Activated T-helper 2 cell treated with anti-CD3 and anti-CD28 coated beads, Interferon-gamma antibody, Interleukin-2, Interleukin-4, amounts not matched to agents 10 μg/mL and 5 μg/mL and 100 μg/mL, durations not matched to agents 14 hours and 24 hours and 36 hours (primary cell): ENCODE measurements around the gene GRID1. TPM values are rescaled to one million over a fixed set of nuclear protein-coding genes. Genes with fewer than 3 reads are reported as not detected.

Experiments used
- DNase-seq: peaks from one replicate; pipeline ENCODE4 v3.0.0; 2021; ENCODE audit warnings: low spot score
- H3K27ac Mint-ChIP-seq: one replicate; pipeline ENCODE4 v1.8.0; 2021; ENCODE audit warnings: mixed read lengths
- H3K27me3 Mint-ChIP-seq: one replicate; pipeline ENCODE4 v1.8.0; 2021; ENCODE audit warnings: low read depth, mixed read lengths
- H3K36me3 Mint-ChIP-seq: one replicate; pipeline ENCODE4 v1.8.0; 2021; ENCODE audit warnings: low read depth, mixed read lengths
- H3K4me1 Mint-ChIP-seq: one replicate; pipeline ENCODE4 v1.8.0; 2021; ENCODE audit warnings: low read depth, mixed read lengths
- H3K4me3 Mint-ChIP-seq: one replicate; pipeline ENCODE4 v1.8.0; 2021; ENCODE audit warnings: low read depth, mild to moderate bottlenecking, moderate library complexity, mixed read lengths
- H3K9me3 Mint-ChIP-seq: one replicate; pipeline ENCODE4 v1.8.0; 2021; ENCODE audit warnings: mixed read lengths
- intact Hi-C: fragments of 100-400 bp; cut with micrococcal nuclease; formaldehyde crosslinking; loops from one replicate; pipeline ENCODE4 v1.15.1; 2023
- total RNA-seq: library from RNA; stranded (reverse); gene quantifications from 2 replicates; pipeline ENCODE4 v1.2.3, GENCODE V29; 2022

The GRID1 gene
- total RNA-seq, 1 donor from 2014 or later = not detected

DNA sequence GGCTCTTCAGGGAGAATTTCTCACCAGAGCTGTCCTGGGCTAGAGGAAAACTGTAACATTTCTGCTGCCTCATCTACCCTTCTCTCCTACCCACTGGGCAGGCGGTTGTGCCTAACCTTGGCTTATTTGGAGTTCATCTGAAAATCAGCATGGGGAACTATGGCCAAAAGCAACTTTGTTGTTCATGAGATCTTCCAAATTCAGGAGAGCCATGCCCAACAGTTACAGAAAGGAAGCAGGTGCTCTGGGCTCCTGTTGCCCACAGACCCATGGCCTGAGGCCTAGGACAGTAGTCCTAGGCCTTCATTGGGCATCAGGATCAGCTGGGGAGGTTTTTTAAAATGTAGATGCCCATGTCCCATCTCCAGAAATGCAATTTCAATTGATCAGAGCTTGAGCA, 85.2 kb downstream of the GRID1 start:
- Mint-ChIP-seq H3K9me3 (peaks cover 8% of the 10 kb centered on the region), H3K27ac (no peak overlapping the region), H3K4me3 (no peak overlapping the region), H3K36me3 (no peaks in the 10 kb centered on the region), H3K27me3 (peaks cover 3% of the 10 kb centered on the region), H3K4me1 (no peaks in the 10 kb centered on the region)
- intact Hi-C loops = no loop called here
- no peak for DNase-seq

DNA sequence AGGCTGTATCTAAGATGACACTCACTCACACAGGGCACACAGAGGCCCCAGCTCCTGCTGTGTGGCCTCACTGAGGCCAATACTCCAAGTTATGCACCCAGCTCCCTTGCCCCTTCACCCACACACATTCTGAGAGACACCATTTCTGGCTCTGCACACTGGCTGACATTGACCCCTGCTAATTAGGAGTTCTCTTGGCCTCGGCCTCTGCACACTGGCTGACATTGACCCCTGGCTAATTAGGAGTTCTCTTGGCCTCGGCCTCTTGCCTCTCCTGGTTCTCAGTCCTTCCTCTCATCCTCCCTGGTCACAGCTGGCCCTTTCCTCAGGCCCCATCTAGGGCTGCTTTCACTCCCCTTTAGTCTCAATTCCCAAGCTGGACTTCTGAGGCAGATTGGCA, 97.3 kb downstream of the GRID1 start:
- intact Hi-C loops = no loop called here
- no peak overlapping the region for H3K27ac Mint-ChIP-seq
- no peak overlapping the region for H3K4me3 Mint-ChIP-seq
- no peaks in the 10 kb centered on the region for H3K27me3 Mint-ChIP-seq
- H3K9me3 Mint-ChIP-seq = peaks cover 3% of the 10 kb centered on the region
- DNase-seq = no peak
- no peaks in the 10 kb centered on the region for H3K36me3 Mint-ChIP-seq
- H3K4me1 Mint-ChIP-seq = no peaks in the 10 kb centered on the region

DNA sequence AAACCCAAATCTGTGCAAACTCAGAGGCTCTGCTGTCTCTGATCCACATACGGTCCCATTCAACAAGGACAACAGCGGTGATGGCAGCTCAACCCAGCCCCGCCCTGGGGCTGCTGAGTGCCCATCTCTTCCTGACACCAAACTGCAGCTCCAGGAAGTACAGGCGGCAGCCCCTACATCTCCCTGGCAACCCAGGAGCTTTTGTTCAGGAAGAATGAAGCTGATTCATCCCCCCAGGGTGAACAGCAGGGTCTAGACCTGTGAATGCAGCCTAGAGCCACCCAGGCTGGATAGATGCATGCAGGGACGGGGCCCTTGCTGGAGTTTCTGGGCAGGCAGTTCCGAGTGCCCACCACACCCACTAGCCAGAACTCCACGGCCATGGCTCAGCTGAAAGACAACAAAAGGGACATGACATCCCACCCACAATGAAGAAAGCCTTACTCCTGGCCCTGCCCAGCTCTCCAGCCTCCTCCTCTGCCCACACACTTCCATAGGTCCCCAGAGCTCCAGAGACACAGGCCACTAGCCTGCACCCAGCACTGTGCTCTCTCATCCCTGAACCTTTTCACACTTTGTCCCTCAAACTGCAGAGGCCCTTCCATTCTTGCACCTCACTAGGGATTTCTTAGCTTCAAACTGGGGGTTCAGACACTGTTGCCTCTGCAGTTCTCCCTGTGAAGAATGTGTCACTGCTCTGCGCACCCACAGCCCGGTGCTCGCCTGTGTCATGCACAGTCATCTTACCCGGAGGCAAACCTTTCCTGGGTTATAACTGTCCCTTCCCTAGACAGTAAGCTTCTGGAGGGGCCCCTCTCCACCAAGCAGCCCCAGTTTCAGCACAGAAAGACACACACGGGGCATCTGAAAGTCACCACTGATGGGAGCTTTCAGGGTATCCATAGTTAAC, 99.1 kb downstream of the GRID1 start:
- intact Hi-C loops = no loop called here
- H3K36me3 Mint-ChIP-seq = no peaks in the 10 kb centered on the region
- H3K4me1 Mint-ChIP-seq = no peaks in the 10 kb centered on the region
- no peak overlapping the region for H3K27ac Mint-ChIP-seq
- peaks cover 7% of the 10 kb centered on the region for H3K27me3 Mint-ChIP-seq
- no peak for DNase-seq
- H3K4me3 Mint-ChIP-seq = no peak overlapping the region
- peaks cover 3% of the 10 kb centered on the region for H3K9me3 Mint-ChIP-seq

GRCh38 chr10:86266446-86267242, 100.0 kb downstream of the GRID1 start:
- Mint-ChIP-seq H3K27ac (no peak overlapping the region), H3K4me3 (no peak overlapping the region), H3K27me3 (peaks cover 8% of the 10 kb centered on the region), H3K36me3 (no peaks in the 10 kb centered on the region), H3K9me3 (peaks cover 3% of the 10 kb centered on the region), H3K4me1 (no peaks in the 10 kb centered on the region)
- intact Hi-C loops = no loop called here
- DNase-seq = no peak

DNA sequence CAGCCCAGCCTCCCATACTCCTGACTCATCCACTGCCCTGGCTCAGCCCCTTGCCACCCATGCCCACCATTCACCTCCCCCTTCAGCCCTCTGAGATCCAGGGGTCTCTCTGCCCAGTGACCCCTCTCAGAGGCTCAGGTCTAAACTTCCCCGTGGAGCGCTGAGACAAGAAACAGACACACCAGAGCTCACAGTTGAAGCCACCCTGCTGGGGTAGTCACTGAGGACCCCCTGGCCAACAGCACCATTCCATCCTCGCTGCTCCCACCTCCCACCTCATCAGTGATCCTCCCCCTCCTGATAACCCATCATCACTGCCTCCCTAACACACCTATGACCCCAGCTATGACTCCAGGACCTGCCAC, 100.7 kb downstream of the GRID1 start:
- H3K36me3 Mint-ChIP-seq = no peaks in the 10 kb centered on the region
- no peaks in the 10 kb centered on the region for H3K4me1 Mint-ChIP-seq
- H3K4me3 Mint-ChIP-seq = no peak overlapping the region
- intact Hi-C loops = no loop called here
- no peak for DNase-seq
- H3K27me3 Mint-ChIP-seq = peaks cover 8% of the 10 kb centered on the region
- H3K27ac Mint-ChIP-seq = no peak overlapping the region
- H3K9me3 Mint-ChIP-seq = no peaks in the 10 kb centered on the region

- Mint-ChIP-seq H3K27ac (no peak overlapping the region), H3K9me3 (no peaks in the 10 kb centered on the region), H3K27me3 (peaks cover 10% of the 10 kb centered on the region), H3K36me3 (no peaks in the 10 kb centered on the region), H3K4me3 (no peak overlapping the region), H3K4me1 (no peaks in the 10 kb centered on the region)
- intact Hi-C loops = no loop called here
- DNase-seq = no peak
Measured at GRCh38 chr10:86265236-86265894, 101.2 kb downstream of the GRID1 start.

- no peaks in the 10 kb centered on the region for H3K4me1 Mint-ChIP-seq
- H3K27me3 Mint-ChIP-seq = peaks cover 11% of the 10 kb centered on the region
- intact Hi-C loops = no loop called here
- no peak overlapping the region for H3K4me3 Mint-ChIP-seq
- H3K9me3 Mint-ChIP-seq = no peaks in the 10 kb centered on the region
- H3K36me3 Mint-ChIP-seq = no peaks in the 10 kb centered on the region
- no peak for DNase-seq
- H3K27ac Mint-ChIP-seq = no peak overlapping the region
Measured at GRCh38 chr10:86264481-86265231, 101.9 kb downstream of the GRID1 start.

DNA sequence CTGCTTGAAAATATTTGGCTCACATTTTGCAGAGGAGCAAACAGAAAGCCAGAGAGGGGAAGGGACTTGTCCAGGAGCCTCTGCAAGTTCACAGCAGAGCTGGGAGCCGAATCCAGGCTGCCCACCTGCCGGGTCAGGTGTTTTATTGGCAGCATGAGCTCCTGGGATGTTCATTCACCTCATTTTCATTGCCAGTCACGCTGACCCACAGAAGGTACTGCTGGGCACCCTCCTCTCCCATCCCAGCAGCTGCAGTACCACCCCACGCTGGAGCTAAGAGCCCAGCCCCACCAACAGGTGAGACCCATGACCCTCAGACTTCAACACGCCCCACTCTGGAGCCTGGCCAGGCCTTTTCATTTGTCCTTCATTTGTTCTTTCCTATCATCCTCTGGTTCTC, 102.7 kb downstream of the GRID1 start:
- Mint-ChIP-seq H3K4me1 (no peaks in the 10 kb centered on the region), H3K9me3 (no peaks in the 10 kb centered on the region), H3K27me3 (peaks cover 11% of the 10 kb centered on the region), H3K4me3 (no peak overlapping the region), H3K36me3 (no peaks in the 10 kb centered on the region), H3K27ac (no peak overlapping the region)
- intact Hi-C loops = no loop called here
- DNase-seq = no peak

- intact Hi-C loops = no loop called here
- Mint-ChIP-seq H3K4me3 (no peak overlapping the region), H3K27me3 (peaks cover 11% of the 10 kb centered on the region), H3K36me3 (no peaks in the 10 kb centered on the region), H3K27ac (no peak overlapping the region), H3K4me1 (no peaks in the 10 kb centered on the region), H3K9me3 (no peaks in the 10 kb centered on the region)
- no peak for DNase-seq
Measured at GRCh38 chr10:86263209-86263608, 103.4 kb downstream of the GRID1 start.

DNA sequence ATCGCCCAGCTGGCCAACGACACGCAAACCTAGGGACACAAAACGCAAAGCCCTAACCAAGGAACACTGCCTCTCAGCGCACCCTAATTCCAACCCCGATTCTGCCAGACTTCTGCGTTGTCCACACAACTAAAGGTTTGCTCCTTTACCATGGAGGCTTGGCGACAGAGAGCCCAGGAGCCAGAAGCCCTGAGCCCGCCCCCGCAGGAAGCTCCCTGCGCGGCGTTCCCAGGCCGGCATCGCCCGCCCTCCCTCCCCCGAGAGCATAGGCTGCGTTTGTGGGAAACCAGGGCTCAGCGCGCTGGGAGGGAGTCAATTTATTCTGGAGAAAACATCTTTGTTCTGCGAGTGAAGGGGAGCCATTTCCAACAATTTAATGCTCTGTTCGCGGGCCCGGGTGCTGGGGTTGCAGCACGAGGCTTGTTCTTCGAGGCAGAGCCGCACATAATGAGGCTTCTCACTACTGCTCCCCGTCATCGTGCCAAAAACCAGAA, 103.9 kb downstream of the GRID1 start:
- no peaks in the 10 kb centered on the region for H3K4me1 Mint-ChIP-seq

GRCh38 chr10:86261941-86262687, 104.5 kb downstream of the GRID1 start:
- H3K27me3 Mint-ChIP-seq = peaks cover 11% of the 10 kb centered on the region
- no peaks in the 10 kb centered on the region for H3K4me1 Mint-ChIP-seq
- no peak for DNase-seq
- H3K9me3 Mint-ChIP-seq = no peaks in the 10 kb centered on the region
- H3K4me3 Mint-ChIP-seq = no peak overlapping the region
- no peaks in the 10 kb centered on the region for H3K36me3 Mint-ChIP-seq
- no peak overlapping the region for H3K27ac Mint-ChIP-seq
- intact Hi-C loops = no loop called here

More for the DNA sequence above, 103.9 kb downstream of the GRID1 start:
- H3K4me3 Mint-ChIP-seq = no peak overlapping the region
- DNase-seq = no peak
- H3K27ac Mint-ChIP-seq = no peak overlapping the region
- peaks cover 11% of the 10 kb centered on the region for H3K27me3 Mint-ChIP-seq
- no peaks in the 10 kb centered on the region for H3K36me3 Mint-ChIP-seq
- H3K9me3 Mint-ChIP-seq = no peaks in the 10 kb centered on the region
- intact Hi-C loops = no loop called here

DNA sequence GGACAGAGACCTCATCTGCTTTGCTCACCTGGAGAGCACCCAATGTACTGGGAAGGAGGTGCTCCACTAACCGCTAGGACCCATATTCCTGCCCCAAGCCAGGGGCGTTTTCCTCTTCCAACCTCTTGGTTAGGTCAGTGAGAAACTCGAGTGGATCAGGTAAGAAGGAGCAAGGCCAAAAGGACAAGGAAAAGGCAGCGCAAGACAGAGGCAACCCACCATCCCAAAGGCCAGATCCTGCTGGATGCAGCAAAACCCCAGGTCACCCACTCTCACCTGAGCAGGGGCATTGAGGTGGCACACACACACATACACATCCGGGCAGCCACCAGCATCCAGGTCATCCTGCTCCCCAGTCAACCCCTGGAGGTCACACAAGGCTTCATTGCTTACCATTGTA, 105.1 kb downstream of the GRID1 start:
- Mint-ChIP-seq H3K9me3 (no peaks in the 10 kb centered on the region), H3K27me3 (peaks cover 11% of the 10 kb centered on the region), H3K4me1 (no peaks in the 10 kb centered on the region), H3K36me3 (no peaks in the 10 kb centered on the region), H3K27ac (no peak overlapping the region), H3K4me3 (no peak overlapping the region)
- no peak for DNase-seq
- intact Hi-C loops = no loop called here
